Eye (tissue), 1 donor: ENCODE data around the gene GLIS2.
A peak's percentile ranks its signal among the peaks of the same experiment; 100 is the strongest.

ENCODE experiments used
- DNase-seq: peaks from one replicate; pipeline ENCODE4 v3.0.0-alpha.2; 2015

Gene GLIS2

GRCh38 chr16:4385789-4386450 is 70.1 kb downstream of the GLIS2 start:
- peak; percentile 4 for DNase-seq

GRCh38 chr16:4386451-4386805 is 70.6 kb downstream of the GLIS2 start:
- DNase-seq, result no peak

- no peak for DNase-seq
Measured at GRCh38 chr16:4386951-4387565, 71.2 kb downstream of the GLIS2 start.

- DNase-seq, result no peak
Measured at GRCh38 chr16:4387781-4388180, 71.9 kb downstream of the GLIS2 start.

- no peak for DNase-seq
Measured at GRCh38 chr16:4388271-4389021, 72.6 kb downstream of the GLIS2 start.
